Tibial artery (tissue), 4 donors: ENCODE measurements around the gene SNRPE.

Experiments used
- DNase-seq, 2 donors: peaks; one replicate each; pipeline ENCODE4 v3.0.0-alpha.2; 2019
- H3K27ac ChIP-seq, 2 donors: fragments of 200-600 bp; sonication (generic) in 1 of 2; 1 replicate in 1 of 2; 2 replicates in 1 of 2; pipeline ENCODE4 v1.5.1; 2018 to 2019; ENCODE audit warnings: mild to moderate bottlenecking in 1 of 2
- H3K27me3 ChIP-seq, 2 donors: fragments of 200-600 bp; sonication (generic) in 1 of 2; one replicate each; pipeline versions ENCODE4 v1.5.1 to v1.6.0; 2016 to 2019
- H3K36me3 ChIP-seq, 3 donors: fragments of 200-600 bp; sonication (generic) in 2 of 3; one replicate each; pipeline ENCODE4 v1.5.1; 2016 to 2019; ENCODE audit warnings: mild to moderate bottlenecking in 2 of 3
- H3K4me1 ChIP-seq, 4 donors: fragments of 200-600 bp; sonication (generic) in 2 of 4; 1 replicate in 3 of 4; 2 replicates in 1 of 4; pipeline ENCODE4 v1.5.1; 2016 to 2019
- H3K4me3 ChIP-seq, 2 donors: fragments of 200-600 bp; sonication (generic) in 1 of 2; 1 replicate in 1 of 2; 2 replicates in 1 of 2; pipeline ENCODE4 v1.5.1; 2018 to 2019; ENCODE audit warnings: mild to moderate bottlenecking in 2 of 2
- H3K9me3 ChIP-seq, 3 donors: fragments of 200-600 bp; sonication (generic) in 1 of 3; one replicate each; pipeline ENCODE4 v1.5.1; 2016 to 2019
- intact Hi-C: fragments of 100-400 bp; cut with DNase I; formaldehyde crosslinking; loops from one replicate; pipeline ENCODE4 v1.15.0; 2023; ENCODE audit warnings: low total_unique reads
- TF ChIP-seq, protein P1 (sequence below), 2 experiments: fragments of 200-600 bp in 1 of 2; fragments of 450-650 bp in 1 of 2; IDR thresholded peaks; one replicate each; pipeline ENCODE4 v1.5.1; 2017 to 2019; ENCODE audit warnings: antibody characterized with exemption in 2 of 2, mild to moderate bottlenecking in 1 of 2, moderate library complexity in 1 of 2

SNRPE gene

DNA sequence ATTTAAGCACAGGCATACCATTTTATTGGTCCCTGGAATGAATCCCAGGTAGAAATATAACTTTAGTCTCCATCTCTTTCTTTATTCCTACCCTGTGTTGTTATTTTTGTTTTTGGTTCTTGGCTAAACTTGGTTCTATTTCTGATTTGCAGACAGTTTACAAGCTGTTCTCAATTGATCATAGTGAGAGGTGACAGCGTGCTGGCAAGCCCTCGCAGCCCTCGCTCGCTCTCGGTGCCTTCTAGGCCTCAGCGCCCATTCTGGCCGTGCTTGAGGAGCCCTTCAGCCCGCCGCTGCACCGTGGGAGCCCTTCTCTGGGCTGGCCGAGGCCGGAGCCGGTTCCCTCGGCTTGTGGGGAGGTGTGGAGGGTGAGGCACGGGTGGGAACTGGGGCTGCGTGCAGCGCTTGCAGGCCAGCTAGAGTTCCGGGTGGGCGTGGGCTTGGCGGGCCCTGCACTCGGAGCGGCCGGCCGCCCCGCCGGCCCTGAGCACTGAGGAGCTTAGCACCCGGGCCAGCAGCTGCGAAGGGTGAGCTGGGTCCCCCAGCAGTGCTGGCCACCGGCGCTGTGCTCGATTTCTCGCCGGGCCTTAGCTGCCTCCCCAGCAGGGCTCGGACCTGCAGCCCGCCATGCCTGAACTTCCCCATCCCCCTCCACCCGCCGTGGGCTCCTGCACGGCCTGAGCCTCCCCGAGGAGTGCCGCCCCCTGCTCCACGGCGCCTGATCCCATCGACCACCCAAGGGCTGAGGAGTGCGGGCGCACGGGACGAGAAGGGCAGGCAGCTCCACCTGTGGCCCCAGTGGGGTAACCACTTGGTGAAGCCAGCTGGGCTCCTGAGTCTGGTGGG lies 38.7 kb downstream of the SNRPE start:
- Histone ChIP-seq H3K36me3 (no peaks in the 10 kb centered on the region), H3K27me3 (no peaks in the 10 kb centered on the region), H3K27ac (no peak overlapping the region), H3K4me1 (no peaks in the 10 kb centered on the region), H3K4me3 (no peak overlapping the region), H3K9me3 (no peaks in the 10 kb centered on the region)
- DNase-seq: no peak
- TF ChIP-seq, protein P1, sequence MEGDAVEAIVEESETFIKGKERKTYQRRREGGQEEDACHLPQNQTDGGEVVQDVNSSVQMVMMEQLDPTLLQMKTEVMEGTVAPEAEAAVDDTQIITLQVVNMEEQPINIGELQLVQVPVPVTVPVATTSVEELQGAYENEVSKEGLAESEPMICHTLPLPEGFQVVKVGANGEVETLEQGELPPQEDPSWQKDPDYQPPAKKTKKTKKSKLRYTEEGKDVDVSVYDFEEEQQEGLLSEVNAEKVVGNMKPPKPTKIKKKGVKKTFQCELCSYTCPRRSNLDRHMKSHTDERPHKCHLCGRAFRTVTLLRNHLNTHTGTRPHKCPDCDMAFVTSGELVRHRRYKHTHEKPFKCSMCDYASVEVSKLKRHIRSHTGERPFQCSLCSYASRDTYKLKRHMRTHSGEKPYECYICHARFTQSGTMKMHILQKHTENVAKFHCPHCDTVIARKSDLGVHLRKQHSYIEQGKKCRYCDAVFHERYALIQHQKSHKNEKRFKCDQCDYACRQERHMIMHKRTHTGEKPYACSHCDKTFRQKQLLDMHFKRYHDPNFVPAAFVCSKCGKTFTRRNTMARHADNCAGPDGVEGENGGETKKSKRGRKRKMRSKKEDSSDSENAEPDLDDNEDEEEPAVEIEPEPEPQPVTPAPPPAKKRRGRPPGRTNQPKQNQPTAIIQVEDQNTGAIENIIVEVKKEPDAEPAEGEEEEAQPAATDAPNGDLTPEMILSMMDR (IDR thresholded peaks at IDR 0.05): no peak
- intact Hi-C loops: no loop called here

GRCh38 chr1:203901581-203901980 lies 40.2 kb downstream of the SNRPE start:
- H3K4me3 ChIP-seq: no peak overlapping the region
- no peaks in the 10 kb centered on the region for H3K36me3 ChIP-seq
- no peaks in the 10 kb centered on the region for H3K27me3 ChIP-seq
- no peaks in the 10 kb centered on the region for H3K9me3 ChIP-seq
- TF ChIP-seq, protein P1 (IDR thresholded peaks at IDR 0.05): no peak
- intact Hi-C loops: no loop called here
- H3K27ac ChIP-seq: no peak overlapping the region
- DNase-seq: no peak
- H3K4me1 ChIP-seq: no peaks in the 10 kb centered on the region

DNA sequence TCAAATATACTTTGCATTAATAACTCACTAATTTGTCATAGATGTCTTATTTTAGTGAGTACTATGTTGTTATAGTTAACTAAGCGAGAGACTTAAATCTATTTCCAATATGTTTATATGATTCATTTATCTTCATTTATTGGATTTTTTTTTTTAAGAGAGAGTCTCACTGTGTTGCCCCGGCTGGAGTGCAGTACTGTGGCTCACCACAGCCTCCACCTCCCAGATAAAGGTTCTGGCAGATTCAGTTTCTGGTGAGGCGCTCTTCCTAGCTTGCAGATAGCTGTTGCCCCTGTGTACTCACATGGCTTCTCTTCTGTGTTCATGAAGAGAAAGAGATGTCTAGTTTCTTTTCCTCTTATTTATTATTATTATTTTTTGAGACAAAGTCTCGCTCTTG lies 43.9 kb downstream of the SNRPE start:
- Histone ChIP-seq H3K4me1 (no peaks in the 10 kb centered on the region), H3K36me3 (no peaks in the 10 kb centered on the region), H3K4me3 (no peak overlapping the region), H3K27ac (no peak overlapping the region), H3K27me3 (no peaks in the 10 kb centered on the region), H3K9me3 (no peaks in the 10 kb centered on the region)
- intact Hi-C loops: no loop called here
- DNase-seq: no peak
- TF ChIP-seq, protein P1 (IDR thresholded peaks at IDR 0.05): no peak

DNA sequence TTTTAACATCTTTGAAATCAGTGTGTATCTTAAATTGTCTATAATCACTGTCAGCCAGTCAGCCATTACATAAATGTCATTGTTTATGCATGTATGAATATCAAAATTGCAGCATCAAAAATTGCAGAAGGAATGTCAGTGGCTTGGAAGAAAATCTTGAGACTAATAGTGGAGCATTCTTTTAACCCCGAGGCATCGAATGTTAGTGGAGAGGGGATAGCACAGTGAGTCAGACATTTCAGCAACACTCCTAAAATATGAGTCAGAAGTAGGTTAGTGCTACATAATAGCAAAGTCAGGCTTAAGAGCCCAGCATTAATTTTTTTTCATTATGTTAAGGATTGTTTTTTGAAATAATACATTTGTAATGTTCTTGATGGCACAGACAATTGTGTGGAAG lies 45.5 kb downstream of the SNRPE start:
- H3K27me3 ChIP-seq: no peaks in the 10 kb centered on the region
- TF ChIP-seq, protein P1 (IDR thresholded peaks at IDR 0.05): no peak
- H3K27ac ChIP-seq: no peak overlapping the region
- no peaks in the 10 kb centered on the region for H3K9me3 ChIP-seq
- no peaks in the 10 kb centered on the region for H3K36me3 ChIP-seq
- no peak for DNase-seq
- no peaks in the 10 kb centered on the region for H3K4me1 ChIP-seq
- intact Hi-C loops: no loop called here
- H3K4me3 ChIP-seq: no peak overlapping the region

- intact Hi-C loops: no loop called here
- TF ChIP-seq, protein P1 (IDR thresholded peaks at IDR 0.05): no peak
- H3K27me3 ChIP-seq: no peaks in the 10 kb centered on the region
- H3K9me3 ChIP-seq: no peaks in the 10 kb centered on the region
- no peaks in the 10 kb centered on the region for H3K4me1 ChIP-seq
- no peaks in the 10 kb centered on the region for H3K36me3 ChIP-seq
- no peak for DNase-seq
- H3K27ac ChIP-seq: no peak overlapping the region
- H3K4me3 ChIP-seq: no peak overlapping the region
These were observed 46.5 kb downstream of the SNRPE start for GRCh38 chr1:203907901-203908300.
